GM20431 (cell line): ENCODE measurements around the gene ARID3B.
"Not testable (repeated sequence)": the region's sequence is repeated elsewhere in the genome, so short reads cannot be mapped to it uniquely, and the experiment has no call there.

Source experiments
- in situ Hi-C: fragments of 300-500 bp; cut with MseI, MboI; formaldehyde crosslinking; loops from one replicate; pipeline ENCODE4 v1.15.0; 2020; ENCODE audit warnings: low sequenced_read_pairs; ENCODE audit not compliant: unreplicated experiment

The ARID3B gene

DNA sequence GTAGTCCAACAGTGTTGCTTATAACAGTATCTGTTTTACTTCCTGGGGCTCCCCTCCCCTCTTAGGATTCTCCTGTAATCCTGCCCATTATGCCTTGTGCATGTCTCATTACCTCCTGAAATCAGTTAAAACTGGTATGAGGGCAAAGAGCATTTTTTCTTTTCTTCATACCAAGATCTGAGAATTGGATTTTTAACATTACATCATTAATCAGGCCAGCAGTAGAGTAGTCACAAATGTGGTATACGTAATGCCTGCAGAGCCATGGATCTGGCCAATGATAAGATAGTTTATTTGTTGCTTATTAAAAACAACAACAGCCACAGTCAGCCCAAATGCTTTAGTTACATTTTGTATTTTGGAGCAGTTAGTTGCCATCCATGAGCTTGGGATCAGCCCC is 23.2 kb downstream of the ARID3B start:
- in situ Hi-C loops = no loop called here

DNA sequence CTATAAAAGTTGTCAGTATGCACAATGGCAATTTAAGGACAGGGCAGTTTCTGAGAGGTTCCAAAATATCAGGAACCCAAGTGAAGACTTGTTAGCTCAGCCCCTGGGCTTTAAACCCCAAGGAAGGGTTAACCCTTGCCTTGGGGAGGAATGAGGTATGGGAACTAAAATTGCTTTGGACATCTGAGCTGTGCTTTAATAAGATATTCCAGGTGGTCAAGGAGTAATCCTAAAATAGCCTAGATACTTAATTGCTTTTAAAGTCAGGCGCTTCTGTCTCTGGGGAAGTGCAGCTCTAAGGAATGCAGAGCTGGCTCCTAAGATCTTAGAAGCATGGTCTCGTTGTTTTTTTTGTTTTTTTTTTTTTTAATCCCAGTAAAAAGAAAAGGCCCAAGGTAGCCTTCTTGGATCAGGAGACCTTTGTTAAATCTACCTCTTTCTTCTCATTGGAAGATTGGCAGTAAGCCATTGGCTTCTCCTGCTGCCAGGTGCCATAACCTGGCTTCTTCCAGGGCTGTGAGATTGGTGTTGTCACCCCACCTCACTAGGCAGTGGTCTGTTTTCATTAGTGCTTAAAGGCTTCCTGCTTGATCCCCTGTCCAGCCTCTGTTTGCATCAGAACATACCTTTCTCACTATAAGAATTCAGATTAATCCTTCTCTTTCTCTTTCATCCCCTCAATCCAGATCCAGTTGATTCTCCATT is 24.5 kb downstream of the ARID3B start:
- in situ Hi-C loops = no loop called here

DNA sequence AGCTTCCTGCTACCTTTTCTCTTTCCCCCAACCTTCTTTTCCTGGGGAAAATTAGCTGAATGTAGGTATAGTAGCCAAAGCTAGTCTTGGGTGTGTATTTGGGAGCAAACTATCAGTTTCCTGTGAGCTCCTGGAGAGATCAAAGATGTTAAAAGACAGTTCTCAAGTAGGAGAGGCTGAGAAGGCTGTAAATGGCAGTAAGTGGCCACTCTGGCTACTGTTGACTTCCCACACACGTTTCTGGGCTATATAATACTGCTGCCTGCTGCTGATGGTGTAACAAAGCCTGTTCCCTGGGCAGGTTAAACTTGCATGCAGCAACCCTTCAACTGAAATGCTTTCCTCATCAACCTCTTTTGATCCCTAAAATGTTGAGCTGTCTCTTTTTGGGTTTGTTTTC is 27.6 kb downstream of the ARID3B start:
- in situ Hi-C loops = no loop called here

DNA sequence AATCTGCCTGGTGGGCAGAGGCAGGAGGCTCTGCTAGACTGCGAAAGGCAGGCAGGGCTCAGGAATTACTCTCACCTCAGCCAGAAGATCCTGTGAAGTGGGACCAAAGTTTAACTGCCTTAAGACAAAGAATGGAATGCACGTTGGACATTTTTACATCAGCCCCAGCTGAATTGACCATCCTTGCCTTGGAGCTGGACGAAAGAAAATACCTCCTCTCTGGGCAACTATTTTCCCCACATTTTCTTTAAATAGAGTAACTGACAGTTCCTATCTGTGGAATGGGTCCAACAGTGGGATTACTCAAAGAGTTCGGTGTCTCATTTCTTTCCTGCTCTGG is 28.7 kb downstream of the ARID3B start:
- in situ Hi-C loops = no loop called here

- in situ Hi-C loops = no loop called here
These were observed 30.2 kb downstream of the ARID3B start for GRCh38 chr15:74571191-74571590.

DNA sequence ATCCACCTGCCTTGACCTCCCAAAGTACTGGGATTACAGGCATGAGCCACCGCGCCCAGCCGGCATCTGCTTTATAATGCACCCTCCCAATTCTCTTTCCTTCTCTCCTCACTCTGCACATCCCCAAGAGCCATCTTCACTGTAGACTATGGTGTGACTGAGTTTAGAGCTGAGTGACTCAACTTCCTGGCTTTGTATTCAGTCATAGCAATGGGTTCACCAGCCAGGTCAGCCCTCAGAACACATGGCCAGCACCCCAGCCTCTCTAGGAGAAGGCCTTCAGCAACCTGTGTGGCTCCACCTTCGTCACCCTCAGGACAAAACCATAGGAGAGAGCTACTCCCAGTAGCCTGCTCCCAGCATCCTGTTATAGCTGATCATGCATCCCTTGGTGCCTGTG is 33.0 kb downstream of the ARID3B start:
- in situ Hi-C loops = no loop called here

GRCh38 chr15:74578496-74578994 is 37.5 kb downstream of the ARID3B start:
- in situ Hi-C loops = no loop called here

DNA sequence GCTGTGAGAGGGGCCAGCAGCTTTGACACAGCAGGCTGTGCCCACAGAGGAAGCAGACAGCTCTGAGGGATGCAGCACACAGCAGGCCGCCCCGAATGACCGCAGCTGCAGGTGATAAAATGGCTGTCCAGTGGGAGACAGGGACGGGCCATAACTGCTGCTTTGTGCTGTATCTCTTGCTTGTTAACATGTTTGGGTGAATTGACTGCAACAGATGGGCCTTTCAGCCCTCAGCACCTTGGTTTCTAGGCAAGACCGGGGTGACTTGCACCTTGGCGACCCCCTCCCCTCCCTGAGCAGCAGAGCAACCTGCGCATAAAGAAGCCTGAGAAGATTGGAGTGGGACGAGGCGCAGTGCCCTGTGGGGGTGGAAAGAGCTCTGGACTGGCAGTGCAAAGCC is 38.0 kb downstream of the ARID3B start:
- in situ Hi-C loops = no loop called here

- in situ Hi-C loops = no loop called here
These were observed 39.7 kb downstream of the ARID3B start for GRCh38 chr15:74580538-74581350.

- in situ Hi-C loops = no loop called here
These were observed 43.2 kb downstream of the ARID3B start for GRCh38 chr15:74584204-74584603.

DNA sequence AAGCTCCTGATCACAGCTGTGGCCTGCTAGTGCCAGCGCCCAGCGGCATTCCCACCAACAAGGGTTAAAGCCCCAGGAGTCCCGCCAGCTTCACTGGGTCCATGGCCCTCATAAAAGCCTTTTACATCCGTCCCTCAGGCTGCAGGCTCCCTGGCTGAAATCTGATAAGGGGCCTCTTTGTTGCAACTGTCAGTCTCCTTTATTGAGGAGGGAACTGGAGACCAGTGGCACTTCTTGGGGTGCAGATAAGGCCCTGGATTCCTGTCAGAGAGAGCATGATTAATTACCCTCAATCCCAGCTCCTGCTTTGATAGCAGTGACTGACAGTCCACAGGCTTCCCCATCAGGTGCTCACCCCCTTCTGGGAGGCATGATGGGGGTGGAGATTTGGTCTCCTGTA is 43.8 kb downstream of the ARID3B start:
- in situ Hi-C loops = no loop called here

DNA sequence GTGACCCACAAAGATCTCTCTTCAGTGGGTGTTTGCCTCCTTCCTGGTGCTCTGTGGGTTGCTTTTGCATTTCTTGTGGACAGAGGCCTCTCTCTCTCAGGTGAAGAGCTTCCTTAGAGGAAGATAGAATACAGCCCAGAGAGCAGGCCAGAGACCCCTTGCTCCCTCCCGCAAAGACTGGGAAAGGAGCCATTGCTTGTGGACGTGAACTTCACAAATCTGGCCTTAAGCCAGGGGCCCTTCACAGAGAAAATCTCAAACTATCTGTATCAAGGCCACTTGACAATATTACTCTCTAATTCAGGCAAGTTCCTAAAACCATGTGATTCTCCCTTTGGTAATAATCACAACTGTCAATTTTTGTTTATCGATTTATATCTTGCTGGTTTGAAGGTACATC is 44.2 kb downstream of the ARID3B start:
- in situ Hi-C loops = no loop called here

- in situ Hi-C loops = no loop called here
These were observed 44.8 kb downstream of the ARID3B start for GRCh38 chr15:74585857-74586256.

GRCh38 chr15:74589826-74590225 is 48.8 kb downstream of the ARID3B start:
- in situ Hi-C loops = no loop called here

DNA sequence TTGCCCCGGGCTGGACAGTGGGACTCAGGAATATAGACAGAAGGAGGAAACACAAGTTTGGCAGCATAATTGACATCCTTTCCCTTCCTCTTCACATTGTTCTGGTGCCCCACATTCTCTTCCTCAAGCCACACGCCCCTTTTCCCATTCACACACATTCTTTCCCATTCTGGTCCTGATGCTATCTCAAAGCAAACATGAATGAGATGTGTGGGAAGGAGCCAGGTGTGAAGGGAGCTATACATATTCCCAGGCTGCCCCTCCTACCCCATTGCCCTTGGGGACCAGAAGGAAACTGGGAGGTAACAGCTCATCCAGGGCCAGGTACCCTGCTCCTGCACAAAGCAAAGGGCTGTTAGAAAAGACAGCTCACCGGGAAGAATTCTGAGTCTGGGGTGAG is 51.2 kb downstream of the ARID3B start:
- in situ Hi-C loops = no loop called here

DNA sequence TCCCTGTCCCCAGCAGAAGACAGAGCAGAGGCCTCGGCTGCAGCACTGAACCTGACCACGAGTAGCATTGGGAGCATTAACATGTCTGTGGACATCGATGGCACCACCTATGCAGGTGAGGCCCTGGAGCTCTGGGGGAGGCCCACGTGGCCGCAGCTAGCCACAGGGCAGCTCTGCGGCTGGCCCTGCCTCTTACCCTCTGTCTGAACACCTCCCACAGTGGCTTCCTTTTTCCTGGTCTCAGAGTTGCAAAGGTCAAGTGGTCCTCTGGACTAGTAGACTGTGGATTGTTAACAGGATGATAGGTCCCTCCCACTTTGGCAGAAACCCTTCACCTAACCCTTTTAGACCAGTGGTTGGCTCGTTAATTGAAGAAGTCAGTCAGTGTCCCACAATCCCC is 52.1 kb downstream of the ARID3B start:
- in situ Hi-C loops = no loop called here

DNA sequence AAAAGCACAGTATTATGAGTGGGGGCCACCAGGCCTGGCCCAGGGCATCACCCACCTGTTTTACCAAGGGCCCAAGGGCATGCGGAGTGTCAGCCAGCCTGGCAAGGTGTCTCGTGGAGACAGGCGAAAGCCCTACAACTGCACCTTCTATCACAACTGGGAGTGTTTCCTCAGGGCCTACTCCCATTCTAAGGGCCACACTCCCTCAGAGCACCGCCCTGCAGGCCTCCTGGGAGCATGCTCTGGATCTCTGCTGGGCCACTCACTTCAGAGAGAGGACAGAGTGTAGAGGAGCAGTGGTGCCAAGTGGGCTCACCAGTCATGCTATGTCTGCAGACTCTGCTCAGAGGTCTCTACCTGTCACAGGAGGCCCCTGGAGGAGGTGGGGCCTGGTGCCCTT is 53.4 kb downstream of the ARID3B start:
- in situ Hi-C loops = no loop called here

GRCh38 chr15:74595271-74595670 is 54.3 kb downstream of the ARID3B start:
- in situ Hi-C loops = no loop called here

- in situ Hi-C loops = not testable (repeated sequence)
These were observed 55.7 kb downstream of the ARID3B start for GRCh38 chr15:74596736-74597135.

- in situ Hi-C loops = not testable (repeated sequence)
These were observed 56.2 kb downstream of the ARID3B start for GRCh38 chr15:74597146-74597705.

DNA sequence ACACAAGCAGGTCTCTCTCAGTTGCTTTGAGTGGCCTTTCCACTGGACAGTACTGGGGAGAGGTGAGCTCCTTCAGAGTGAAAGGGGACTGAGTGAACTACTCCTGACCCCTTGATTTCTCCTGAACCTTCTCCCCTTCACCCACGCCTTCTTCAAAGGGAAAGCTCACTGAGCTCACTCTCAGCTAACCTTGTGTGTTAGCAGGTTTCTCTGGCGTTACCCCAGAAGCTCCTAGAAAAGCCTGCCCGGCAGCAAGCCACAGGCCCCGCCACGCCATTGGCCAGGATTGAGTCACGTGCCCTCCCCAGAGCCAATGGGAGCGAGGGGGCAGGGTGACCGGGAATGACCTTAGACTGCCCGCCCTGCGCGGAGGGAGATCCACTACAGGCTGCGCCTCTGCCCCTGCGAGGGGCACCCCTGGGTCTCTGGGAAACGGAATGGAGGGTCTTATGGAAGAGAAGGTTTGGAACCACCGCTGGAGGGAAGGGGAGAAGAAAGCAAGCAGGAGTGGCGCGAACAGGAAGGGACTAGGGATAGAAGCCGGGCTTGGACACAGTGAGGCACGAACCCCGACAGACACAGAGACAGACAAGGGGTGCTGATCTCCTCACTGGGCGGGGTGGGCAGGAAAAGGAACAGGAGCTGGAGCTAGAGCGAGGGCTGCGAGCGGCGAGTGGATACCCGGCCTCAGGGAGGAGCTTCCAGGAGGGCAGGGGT is 57.3 kb downstream of the ARID3B start:
- in situ Hi-C loops = no loop called here
